Measurements from ENCODE around the gene IL11.
A peak's percentile ranks its signal among the peaks of the same experiment; 100 is the strongest.

IL11 gene

DNA sequence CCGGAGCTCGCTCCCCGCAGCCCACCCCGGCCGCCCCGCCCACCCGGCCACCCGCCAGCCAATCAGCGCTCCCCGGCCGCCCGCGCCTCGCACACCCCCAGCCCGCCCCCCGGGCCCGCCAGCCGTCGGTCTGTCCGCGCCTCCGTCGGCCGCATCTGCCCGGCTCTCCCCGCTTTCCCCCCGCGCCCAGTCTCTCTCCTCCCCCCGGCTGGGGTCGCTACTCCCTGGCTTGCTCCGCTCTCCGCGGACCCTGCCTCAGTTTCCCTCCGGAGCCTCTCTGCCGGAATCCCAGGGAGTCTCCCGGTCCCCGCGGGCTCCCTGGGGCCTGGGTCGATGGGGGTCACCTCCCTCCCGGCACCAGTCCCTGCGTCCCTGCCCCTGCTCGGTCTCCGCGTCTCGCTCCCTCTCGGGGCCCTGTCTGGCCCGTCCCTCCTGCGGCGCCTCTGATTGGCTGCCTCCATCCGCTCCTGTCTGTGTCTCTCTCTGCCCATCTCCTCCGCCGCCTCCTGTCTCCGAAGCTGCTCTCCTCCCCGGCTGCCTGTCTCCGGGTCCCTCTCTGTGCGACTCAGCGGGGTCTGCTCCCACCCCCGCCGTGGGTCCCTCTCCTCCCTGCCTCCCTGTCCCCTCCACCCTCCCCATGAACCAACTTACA is 484 bp downstream of the IL11 start:
- peak; percentile 29 for DNase-seq

DNA sequence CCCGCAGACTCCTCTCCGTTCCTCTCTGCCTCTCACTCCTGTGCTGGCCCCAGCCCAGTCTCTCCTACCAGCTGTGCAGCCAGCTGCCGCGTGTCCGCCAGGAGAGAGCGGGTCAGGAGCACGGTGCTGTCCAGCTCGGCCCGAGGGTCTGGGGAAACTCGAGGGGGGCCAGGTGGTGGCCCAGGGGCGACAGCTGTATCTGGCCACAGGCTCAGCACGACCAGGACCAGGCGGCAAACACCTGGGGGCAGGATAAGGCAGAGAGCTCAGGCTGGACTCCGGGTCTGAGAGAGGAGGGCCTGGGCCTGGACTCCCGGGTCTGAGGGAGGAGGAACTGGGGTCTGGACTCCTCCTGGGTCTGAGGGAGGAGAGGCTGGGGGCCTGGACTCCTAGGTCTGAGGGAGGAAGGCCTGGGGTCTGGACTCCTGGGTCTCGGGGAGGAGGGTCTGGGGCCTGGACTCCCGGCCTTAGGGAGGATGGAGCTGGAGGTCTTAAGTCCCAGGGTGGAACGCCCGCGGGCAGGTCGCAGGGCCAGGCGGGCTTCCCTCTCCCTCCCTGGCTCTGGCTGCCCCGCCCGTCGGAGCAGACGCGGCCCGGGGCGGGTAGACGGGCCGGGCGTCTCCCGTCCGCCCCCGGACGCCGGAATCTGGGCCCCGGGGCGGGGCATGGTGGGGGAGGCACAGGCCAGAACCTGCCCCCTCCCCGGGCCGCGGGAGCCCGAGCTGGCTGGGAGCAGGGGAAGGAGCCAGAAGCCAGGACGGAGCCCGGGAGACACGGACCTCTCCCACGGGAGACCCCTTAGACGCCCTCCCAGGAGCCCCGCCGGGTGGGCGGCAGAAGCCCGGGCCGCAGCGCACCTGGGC is 1.3 kb downstream of the IL11 start:
- no peak for DNase-seq

DNA sequence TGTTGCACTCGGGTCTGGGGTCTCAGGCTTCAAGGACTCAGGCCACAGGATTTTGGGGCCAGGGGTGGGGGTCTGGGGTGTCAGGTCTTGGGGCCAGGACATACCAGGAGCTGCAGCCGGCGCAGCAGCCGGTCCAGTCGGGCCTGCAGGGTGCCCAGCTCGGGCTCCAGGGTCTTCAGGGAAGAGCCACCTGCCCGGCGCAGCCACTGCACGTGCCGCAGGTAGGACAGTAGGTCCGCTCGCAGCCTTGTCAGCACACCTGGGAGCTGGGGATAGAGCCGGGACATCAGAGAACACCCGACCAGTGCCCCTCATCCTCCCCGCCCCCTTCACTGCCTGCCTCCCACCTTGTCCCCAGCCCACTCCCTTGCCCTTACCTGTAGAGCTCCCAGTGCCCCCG is 2.2 kb downstream of the IL11 start:
- DNase-seq: no peak

DNA sequence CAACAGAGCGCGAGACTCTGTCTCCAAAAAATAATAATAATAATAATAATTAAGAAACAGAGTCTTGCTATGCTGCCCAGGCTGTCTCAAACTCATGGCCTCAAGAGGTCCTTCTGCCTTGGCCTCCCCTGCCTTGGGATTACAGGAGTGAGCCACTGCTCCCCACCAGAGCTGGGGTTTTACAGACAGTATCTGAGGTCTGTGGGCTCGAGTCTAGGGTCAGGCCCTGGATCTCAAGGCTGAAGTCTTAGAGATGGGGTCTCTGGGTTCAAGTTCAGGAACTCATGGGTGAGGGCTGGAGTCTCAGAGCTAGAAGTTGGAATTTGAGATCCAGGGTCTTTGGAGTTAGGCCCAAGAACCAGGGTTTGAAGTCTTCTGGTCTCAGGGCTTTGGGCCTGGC is 3.5 kb downstream of the IL11 start:
- DNase-seq: no peak

DNA sequence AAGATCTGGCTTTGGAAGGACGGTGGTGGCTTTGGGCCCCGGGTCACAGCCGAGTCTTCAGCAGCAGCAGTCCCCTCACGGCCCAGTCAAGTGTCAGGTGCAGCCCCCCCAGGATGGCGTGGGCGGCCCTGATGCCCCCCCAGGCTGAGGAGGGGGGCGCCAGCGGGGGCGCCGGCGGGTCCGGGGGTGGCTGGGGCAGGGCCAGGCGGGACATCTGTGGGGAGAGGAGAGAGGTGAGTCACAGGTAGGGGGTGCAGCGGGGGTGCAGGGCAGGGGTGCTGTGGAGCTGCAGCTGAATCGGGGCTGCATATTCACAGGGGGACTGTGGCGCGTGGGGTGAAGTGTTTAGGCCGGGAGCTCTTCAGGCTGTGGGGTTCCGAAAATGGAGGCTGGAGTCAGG is 4.3 kb downstream of the IL11 start:
- DNase-seq: no peak

DNA sequence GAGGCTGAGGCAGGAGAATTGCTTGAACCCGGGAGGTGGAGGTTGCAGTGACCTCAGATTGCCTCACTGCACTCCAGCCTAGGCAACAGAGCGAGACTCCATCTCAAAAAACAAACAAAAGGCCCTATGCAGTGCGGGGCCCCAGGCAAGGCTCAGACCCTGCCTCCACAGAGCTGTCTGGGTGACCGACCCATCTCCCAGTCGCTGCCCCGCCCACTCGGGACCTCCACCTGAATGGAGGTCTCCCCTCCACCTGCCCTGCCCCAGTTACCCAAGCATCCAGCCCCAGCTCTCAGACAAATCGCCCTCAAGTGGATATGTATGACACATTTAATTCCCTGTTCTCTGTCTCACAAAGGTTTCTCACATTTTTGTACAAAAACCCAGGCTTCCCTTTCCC is 5.0 kb downstream of the IL11 start:
- no peak for DNase-seq

DNA sequence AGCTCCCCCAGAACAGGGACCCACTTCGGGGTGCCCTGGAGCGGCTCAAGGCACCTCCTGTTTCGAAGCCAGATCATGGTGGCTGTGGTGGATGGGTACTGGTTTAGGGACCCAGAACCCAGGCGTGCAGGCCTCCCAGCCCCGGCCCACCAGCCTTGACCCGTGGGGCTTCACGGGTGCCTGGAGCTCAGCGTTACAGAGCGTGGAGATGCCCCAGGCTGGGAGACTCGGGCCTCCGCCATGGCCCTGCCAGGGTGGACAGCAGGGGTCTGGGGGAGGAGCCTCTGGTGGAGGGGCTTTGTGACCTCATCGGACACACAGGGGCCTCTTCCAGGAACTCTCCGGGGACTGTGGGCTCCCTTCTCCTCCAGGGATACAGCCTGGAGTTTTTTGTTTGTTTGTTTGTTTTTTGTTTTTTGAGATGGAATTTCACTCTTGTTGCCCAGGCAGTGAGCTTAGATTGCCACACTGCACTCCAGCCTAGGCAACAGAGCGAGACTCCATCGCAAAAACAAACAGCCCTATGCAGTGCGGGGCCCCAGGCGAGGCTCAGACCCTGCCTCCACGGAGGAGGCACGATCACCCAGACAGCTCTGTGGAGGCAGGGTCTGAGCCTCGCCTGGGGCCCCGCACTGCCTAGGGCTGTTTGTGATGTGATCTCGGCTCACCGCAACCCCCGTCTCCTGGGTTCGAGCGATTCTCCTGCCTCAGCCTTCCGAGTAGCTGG is 7.1 kb downstream of the IL11 start, which contains the start of gene GARIN5B:
Gene GARIN5B, minus strand, starts transcription at position 271 of the 727 bp plus-strand sequence. Its CDS starts 194 bp downstream, at position 77.
- DNase-seq: no peak

DNA sequence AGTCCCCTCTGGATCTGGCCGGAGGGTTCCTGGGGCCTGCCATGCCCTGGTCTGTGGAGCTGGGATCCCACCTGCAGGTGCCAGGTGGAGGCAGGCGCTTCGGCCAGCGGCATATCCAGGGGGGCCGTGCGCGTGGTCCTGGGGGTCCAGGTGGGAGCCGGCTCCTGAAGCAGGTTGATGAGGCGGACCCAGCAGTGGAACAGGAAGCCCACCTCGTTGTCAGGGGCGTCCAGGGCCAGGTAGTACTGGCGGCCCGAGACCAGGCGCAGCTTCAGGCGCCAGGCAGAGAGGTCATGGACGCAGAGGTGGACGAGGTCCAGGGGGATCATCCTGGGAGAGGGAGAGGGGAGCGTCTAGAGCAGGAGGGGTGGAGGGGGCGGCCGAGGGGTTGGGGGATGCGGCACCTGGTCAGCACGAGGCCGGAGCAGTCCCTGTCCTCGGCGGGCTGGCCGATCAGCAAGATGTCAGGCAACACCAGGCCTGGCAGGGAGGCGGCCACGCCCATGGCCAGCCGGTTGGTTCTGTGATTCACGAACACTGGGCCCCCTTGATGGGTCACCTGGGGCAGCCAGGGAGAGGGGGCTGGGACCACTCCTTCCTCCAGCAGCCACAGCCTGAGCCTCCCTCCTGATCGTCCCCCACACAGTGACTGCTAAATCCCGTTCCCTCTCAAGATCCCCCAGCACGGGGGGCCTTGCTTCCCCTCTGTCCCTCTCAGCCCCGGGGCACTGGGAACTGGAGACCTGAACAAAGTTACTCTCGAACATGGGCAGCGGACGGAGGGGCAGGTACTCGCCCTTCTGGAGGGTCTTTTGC is 7.9 kb downstream of the IL11 start:
- DNase-seq: no peak

DNA sequence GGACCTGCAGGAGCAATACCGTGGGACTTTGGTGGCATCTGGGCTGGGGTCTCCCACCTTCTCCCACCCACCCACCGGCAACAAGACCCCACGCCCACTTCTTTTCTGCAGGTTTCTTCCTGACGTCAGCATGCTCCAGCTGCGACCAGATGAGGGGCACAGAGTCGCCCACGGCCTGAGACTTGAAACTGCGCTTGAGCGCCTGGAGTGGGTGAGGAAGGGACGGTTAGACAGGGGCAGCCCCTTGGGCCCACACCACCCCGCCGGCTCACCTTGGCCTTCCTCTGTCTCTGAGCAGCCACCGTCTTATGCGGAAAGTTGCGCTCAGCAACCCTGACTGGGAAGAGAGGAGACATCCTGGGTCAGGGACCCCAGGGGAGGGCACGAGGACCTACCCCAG is 9.4 kb downstream of the IL11 start:
- DNase-seq: no peak

DNA sequence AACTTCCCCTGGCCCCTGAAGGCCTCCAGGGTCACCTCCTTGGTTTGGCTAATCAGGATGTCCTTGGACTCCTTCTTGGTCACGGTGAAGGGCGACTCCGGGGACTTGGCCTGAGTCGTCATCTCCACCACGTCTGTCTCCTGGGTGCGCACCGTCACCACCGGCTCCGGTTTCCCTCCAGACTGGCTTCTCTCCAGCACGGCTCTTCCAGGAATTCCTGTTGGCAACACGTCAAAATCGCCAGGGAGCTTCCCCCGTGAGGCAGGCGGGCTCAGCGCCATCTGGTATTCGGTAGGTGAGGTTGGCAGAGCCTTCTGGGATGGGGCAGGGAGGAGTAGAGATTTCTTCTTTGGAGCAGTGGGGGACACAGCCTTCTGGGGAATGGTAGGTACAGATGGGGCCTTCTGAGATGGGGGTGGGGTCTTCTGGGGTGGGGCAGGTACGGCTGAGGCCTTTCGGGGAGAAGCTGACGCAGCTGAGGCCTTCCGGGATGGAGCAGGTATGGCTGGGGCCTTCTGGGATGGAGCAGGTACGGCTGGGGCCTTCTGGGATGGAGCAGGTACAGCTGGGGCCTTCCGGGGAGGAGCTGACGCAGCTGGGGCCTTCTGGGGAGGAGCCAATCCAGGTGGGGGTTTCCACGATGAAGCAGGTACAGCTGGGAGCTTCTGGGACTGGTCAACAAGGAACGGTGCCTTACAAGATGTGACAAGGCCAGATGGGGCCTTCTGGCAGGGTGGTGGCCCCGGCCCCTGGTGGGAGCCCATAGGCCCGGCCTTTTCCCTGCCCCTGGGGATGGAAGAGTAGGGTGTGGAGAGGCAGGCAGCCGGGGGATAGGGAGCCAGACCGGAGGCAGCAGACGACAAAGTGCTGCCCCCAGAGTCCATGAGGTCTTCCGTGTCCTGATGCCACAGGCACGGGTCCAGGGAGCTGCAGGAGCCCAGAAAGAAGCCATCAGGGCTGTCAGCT is 11.0 kb downstream of the IL11 start:
- no peak for DNase-seq

DNA sequence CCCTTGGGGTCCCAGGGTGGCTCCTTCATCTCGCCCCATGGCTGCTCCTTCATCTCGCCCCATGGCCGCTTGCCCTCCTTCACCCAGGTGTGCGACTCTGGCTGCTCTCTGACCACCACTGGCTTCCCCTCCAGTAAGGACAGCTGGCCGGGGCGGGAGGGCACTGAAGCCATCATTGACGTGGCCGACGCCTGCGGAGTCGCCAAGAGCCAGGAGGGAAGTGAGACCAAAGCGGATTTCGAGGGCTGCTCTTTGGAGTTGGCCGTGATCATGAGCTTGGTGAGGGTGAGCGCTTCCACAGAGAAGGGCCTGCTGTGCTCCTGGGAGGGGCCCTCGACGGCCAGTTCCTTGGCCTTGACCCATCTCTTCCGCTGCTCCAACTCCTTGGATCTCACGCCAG is 11.8 kb downstream of the IL11 start:
- DNase-seq: no peak

DNA sequence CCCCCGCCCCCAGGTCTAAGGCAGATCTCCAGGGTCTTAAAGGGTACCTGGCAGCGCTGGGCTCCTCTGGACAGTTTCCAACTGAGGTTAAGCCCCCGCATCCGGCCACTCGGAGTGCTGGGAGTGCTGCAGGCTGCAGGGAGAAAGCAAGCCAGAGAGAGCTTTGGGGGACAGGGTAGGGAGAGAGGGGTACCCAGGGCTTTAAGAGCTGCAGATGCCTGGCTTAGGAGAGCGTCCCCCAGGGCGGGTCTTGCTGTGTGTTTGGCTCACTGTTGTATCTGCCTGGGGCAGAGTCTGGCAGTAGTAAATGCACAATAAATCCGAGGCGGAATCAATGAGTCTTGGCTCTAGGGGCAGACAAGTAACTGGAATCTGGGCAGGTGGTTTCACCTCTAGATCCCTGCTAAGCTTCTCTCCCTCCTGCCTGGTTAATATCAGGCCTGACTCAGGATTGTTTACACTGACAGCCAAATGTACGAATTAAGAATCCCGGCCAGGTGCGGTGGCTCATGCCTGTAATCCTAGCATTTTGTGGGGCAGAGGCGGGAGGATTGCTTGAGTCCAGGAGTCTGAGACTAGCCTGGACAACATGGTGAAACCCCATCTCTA is 14.9 kb downstream of the IL11 start:
- no peak for DNase-seq

DNA sequence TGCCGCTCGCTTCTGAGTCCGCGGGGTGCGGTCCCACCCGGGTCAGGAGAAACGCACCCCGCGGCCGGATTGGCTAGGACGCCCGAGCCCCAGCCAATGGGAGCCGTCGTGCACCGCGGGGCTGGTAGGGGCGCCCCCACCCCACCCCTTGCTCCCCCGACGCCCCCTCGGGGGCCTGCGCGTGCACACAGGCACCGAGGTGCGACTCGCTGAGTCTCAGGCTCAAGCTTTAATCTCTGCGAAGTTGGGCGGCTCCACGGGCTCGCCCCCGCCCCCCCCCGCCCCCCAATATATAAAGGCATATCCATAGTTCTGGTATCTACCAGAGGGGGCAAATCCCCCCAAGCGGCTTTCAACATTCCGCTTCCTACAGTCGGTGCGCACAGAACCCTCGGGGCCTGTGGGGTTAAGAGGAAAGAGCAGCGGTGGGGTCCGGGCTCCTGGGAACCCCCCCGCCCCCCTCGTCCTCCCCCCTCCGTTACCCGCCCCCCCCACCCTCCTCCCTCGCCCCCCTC is 15.5 kb downstream of the IL11 start, which contains the start of gene COX6B2:
Gene COX6B2, minus strand, starts transcription at position 22 of the 515 bp plus-strand sequence. CDS start 198 bp downstream, outside the sequence.
- no peak for DNase-seq

DNA sequence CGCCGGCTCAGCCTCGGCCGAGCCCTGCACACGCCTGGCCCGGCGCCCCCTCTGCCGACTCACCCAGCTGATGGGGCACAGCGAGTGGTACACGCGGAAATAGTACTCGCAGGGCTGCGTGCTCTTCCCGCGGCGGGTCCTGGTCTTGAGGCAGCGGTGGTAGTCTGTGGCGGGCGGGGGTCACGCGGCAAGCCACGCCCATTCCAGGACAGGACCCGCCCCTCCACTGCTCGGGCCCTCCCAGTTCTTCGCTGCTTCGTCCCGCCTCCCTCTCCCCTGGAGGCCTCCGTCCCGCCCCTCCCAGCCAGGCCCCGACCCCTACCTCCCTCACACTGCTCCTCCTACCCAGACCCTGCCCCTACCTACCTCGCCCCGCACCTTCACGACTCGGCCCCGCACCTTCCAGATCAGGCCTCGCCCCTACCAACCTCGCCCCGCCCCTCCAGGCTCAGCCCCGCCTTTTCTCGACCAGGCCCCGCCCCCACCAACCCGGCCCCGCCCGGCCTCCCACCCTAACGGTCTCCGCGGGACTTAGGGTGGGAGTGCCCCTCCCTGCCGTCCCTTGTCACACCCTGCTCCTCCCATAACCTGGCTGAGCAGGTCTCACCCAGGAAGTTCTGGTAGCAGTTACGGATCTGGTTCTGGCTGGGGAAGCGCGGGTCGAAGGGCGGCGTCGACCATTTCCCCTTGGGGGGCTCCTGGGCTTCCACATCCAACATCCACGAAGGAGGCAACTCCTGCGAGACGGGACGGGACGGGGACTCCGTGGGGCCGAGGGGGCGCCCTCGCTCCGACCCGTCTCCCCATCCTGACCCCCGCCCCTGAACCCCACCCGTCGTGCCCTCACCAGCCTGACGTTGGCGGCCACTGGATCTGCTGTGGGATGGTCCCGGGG is 16.2 kb downstream of the IL11 start:
- DNase-seq: peak; percentile 81

DNA sequence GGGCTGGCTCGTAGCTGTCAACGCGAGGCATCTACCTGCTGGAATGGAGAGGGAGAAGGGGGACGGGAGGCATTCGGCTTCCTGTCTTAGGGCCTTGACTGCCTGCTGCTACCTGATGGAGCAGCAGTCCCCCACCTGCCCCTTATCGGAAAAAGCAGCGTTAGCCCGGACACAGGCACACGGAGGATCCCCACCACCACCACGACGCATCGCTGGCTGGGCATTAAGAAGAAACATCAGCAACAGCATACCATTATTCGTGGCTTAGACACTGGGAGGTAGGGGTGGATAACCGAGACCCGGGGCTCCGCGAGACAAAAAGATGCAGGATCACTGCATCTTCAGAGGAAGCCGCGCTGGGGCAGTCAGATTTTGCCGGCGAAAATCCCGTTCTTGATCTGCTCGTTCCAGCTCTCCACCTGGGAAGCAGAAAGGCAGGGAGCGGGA is 16.9 kb downstream of the IL11 start:
- DNase-seq: no peak

DNA sequence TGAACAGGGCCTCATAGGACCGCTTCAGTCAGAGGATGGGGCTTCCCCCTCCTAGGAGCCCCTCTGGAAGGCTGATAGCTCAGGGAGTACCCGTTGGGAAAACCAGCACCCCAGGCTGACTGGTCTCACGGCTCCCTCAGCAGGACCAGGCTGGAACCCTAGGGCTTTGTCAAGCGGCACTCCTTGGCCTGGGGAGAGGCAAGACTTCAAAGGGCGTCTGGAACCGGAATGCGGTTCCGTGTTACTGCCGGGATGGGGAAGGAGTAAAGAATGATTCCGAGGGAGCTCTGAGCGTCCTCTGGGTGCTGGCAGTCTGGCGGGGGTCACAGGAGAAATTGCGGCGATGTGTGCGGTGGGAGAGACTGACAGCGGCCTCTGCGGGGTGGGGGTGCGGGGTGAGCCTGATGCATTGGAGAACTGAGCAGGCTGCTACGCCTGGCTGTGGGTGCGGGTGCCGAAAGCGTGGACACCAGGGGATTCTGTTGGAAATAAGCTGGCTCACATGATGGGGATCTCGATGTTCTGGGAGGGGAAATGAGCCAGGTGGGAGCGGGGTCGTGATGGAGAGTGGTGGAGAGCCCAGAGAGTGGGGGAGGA is 17.6 kb downstream of the IL11 start:
- DNase-seq: no peak

DNA sequence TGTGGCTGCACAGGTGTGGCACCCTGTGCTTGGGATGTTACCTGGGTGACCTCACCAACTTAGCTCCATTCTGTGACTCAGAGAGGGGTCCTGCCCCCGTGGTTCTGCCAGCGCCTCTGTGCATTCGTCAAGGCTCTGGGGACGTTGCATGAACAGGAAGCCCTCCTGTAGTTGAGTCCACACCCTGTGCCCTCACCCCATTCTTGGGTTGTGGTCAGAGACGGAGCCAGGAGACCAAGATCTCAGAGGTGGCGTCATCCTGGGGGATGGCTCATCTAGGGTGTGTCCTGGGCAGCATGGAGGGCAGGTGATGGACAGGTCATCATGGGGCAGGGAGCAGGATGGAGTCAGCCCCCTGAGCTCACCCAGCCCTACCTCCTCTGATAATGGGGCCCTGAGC is 18.2 kb downstream of the IL11 start:
- DNase-seq: no peak

DNA sequence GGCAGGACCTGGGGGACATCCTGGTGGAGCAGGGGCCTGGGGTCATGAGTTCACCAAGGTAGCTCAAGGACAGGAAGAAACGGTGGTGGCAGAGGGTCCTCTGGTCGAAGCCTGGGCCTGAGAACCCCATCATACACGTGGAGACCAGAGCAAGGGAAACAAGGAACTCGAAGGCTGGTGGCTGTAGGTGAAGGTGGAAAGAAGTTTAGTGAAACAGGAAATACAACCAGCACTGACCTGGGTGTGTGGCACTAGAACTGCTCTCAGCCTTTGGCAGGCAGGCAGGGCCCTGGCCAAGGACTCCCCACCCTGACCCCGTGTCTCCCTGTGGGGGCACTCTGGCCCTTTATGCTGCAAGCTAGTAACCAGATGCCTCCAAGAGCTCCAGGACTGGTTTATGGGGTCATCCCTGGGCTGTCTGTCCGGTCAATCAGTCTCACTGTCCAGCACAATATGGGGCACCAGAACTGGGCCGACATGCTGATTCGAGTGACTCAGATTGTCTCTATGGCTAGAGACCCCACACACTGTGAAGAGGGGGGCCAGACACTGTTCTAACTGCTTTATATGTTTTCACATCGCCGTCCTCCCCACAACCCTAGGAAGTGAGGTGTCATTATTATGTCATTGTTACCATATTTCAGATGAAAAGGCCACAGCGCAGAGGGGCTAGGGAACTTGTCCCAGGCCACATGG is 19.5 kb downstream of the IL11 start:
- no peak for DNase-seq
